ENCODE data around the gene PDE2A. TPM values are rescaled to one million over a fixed set of nuclear protein-coding genes. Genes with fewer than 3 reads are reported as not detected.

The PDE2A gene
- total and polyA plus RNA-seq, 2 experiments from 2014 or later: 0.60 to 2.2 TPM

- TF ChIP-seq, protein P1, sequence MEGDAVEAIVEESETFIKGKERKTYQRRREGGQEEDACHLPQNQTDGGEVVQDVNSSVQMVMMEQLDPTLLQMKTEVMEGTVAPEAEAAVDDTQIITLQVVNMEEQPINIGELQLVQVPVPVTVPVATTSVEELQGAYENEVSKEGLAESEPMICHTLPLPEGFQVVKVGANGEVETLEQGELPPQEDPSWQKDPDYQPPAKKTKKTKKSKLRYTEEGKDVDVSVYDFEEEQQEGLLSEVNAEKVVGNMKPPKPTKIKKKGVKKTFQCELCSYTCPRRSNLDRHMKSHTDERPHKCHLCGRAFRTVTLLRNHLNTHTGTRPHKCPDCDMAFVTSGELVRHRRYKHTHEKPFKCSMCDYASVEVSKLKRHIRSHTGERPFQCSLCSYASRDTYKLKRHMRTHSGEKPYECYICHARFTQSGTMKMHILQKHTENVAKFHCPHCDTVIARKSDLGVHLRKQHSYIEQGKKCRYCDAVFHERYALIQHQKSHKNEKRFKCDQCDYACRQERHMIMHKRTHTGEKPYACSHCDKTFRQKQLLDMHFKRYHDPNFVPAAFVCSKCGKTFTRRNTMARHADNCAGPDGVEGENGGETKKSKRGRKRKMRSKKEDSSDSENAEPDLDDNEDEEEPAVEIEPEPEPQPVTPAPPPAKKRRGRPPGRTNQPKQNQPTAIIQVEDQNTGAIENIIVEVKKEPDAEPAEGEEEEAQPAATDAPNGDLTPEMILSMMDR (IDR thresholded peaks at IDR 0.05; ENCODE audit: poor library complexity): no peak
- TF ChIP-seq EZH2 (IDR thresholded peaks at IDR 0.05; ENCODE audit: borderline replicate concordance) (no peak), EZH2phosphoT487 (IDR thresholded peaks at IDR 0.05; ENCODE audit: low read depth, severe bottlenecking, unreplicated experiment) (no peak)
- H3K4me3 ChIP-seq: no peak overlapping the region
- H3K79me2 ChIP-seq: no peaks in the 10 kb centered on the region
- H4K20me1 ChIP-seq (ENCODE audit: insufficient read depth, poor library complexity, severe bottlenecking): no peaks in the 10 kb centered on the region
- H3K9me3 ChIP-seq (ENCODE audit: low read depth): no peaks in the 10 kb centered on the region
- no peaks in the 10 kb centered on the region for H3K27me3 ChIP-seq
- H2AFZ ChIP-seq: no peak overlapping the region
- WGBS (ENCODE audit: low lambda C conversion rate, missing lambda C conversion rate): 97% methylated on average over 9 of the region's 9 CpGs
- H3K4me1 ChIP-seq (ENCODE audit: insufficient read depth): peaks cover 4% of the 10 kb centered on the region
- H3K36me3 ChIP-seq (replicated peaks; ENCODE audit: insufficient read depth, low read depth): no peaks in the 10 kb centered on the region
- H3K4me2 ChIP-seq: no peak overlapping the region
- no peaks in the 10 kb centered on the region for H3K9me2 ChIP-seq (replicated peaks; ENCODE audit: insufficient read depth)
- H3K27ac ChIP-seq: no peak overlapping the region
- DNase-seq (ENCODE audit: low spot score): no peak
Observed at GRCh38 chr11:72707032-72707431, 32.8 kb upstream of the PDE2A start.

- WGBS (ENCODE audit: low lambda C conversion rate, missing lambda C conversion rate): 81% methylated on average over 5 of the region's 5 CpGs
- no peaks in the 10 kb centered on the region for H4K20me1 ChIP-seq (ENCODE audit: insufficient read depth, poor library complexity, severe bottlenecking)
- H3K4me1 ChIP-seq (ENCODE audit: insufficient read depth): peaks cover 4% of the 10 kb centered on the region
- no peaks in the 10 kb centered on the region for H3K36me3 ChIP-seq (replicated peaks; ENCODE audit: insufficient read depth, low read depth)
- no peak overlapping the region for H3K4me3 ChIP-seq
- TF ChIP-seq, protein P1 (IDR thresholded peaks at IDR 0.05; ENCODE audit: poor library complexity): no peak
- TF ChIP-seq EZH2 (IDR thresholded peaks at IDR 0.05; ENCODE audit: borderline replicate concordance) (no peak), EZH2phosphoT487 (IDR thresholded peaks at IDR 0.05; ENCODE audit: low read depth, severe bottlenecking, unreplicated experiment) (no peak)
- H3K9me2 ChIP-seq (replicated peaks; ENCODE audit: insufficient read depth): no peaks in the 10 kb centered on the region
- no peak overlapping the region for H3K27ac ChIP-seq
- H3K27me3 ChIP-seq: no peaks in the 10 kb centered on the region
- no peak overlapping the region for H2AFZ ChIP-seq
- no peak for DNase-seq (ENCODE audit: low spot score)
- no peaks in the 10 kb centered on the region for H3K79me2 ChIP-seq
- no peak overlapping the region for H3K4me2 ChIP-seq
- no peaks in the 10 kb centered on the region for H3K9me3 ChIP-seq (ENCODE audit: low read depth)
Observed at GRCh38 chr11:72706579-72706978, 32.4 kb upstream of the PDE2A start.

- peaks cover 4% of the 10 kb centered on the region for H3K4me1 ChIP-seq (ENCODE audit: insufficient read depth)
- no peak overlapping the region for H2AFZ ChIP-seq
- H3K27me3 ChIP-seq: no peaks in the 10 kb centered on the region
- H3K36me3 ChIP-seq (replicated peaks; ENCODE audit: insufficient read depth, low read depth): no peaks in the 10 kb centered on the region
- H3K27ac ChIP-seq: no peak overlapping the region
- 77% methylated on average over 12 of the region's 12 CpGs for WGBS (ENCODE audit: low lambda C conversion rate, missing lambda C conversion rate)
- TF ChIP-seq EZH2phosphoT487 (IDR thresholded peaks at IDR 0.05; ENCODE audit: low read depth, severe bottlenecking, unreplicated experiment): no peak
- H3K4me2 ChIP-seq: no peak overlapping the region
- no peak for DNase-seq (ENCODE audit: low spot score)
- H3K79me2 ChIP-seq: no peaks in the 10 kb centered on the region
- no peaks in the 10 kb centered on the region for H3K9me3 ChIP-seq (ENCODE audit: low read depth)
- H4K20me1 ChIP-seq (ENCODE audit: insufficient read depth, poor library complexity, severe bottlenecking): no peaks in the 10 kb centered on the region
- H3K9me2 ChIP-seq (replicated peaks; ENCODE audit: insufficient read depth): no peaks in the 10 kb centered on the region
- H3K4me3 ChIP-seq: no peak overlapping the region
Observed at GRCh38 chr11:72705442-72706365, 31.5 kb upstream of the PDE2A start.

GRCh38 chr11:72704783-72705265 is 30.6 kb upstream of the PDE2A start:
- H3K36me3 ChIP-seq (replicated peaks; ENCODE audit: insufficient read depth, low read depth): no peaks in the 10 kb centered on the region
- no peak for DNase-seq (ENCODE audit: low spot score)

More at GRCh38 chr11:72704783-72705265, 30.6 kb upstream of the PDE2A start:
- no peaks in the 10 kb centered on the region for H4K20me1 ChIP-seq (ENCODE audit: insufficient read depth, poor library complexity, severe bottlenecking)
- H3K4me1 ChIP-seq (ENCODE audit: insufficient read depth): peaks cover 4% of the 10 kb centered on the region
- H3K27me3 ChIP-seq: no peaks in the 10 kb centered on the region
- H3K27ac ChIP-seq: no peak overlapping the region
- no peak overlapping the region for H3K4me3 ChIP-seq
- no peak overlapping the region for H3K4me2 ChIP-seq
- no peaks in the 10 kb centered on the region for H3K9me2 ChIP-seq (replicated peaks; ENCODE audit: insufficient read depth)
- no peaks in the 10 kb centered on the region for H3K9me3 ChIP-seq (ENCODE audit: low read depth)
- TF ChIP-seq EZH2 (IDR thresholded peaks at IDR 0.05; ENCODE audit: borderline replicate concordance): no peak
- TF ChIP-seq, protein P1 (IDR thresholded peaks at IDR 0.05; ENCODE audit: poor library complexity): no peak
- no peak for TF ChIP-seq EZH2phosphoT487 (IDR thresholded peaks at IDR 0.05; ENCODE audit: low read depth, severe bottlenecking, unreplicated experiment)
- H2AFZ ChIP-seq: no peak overlapping the region
- H3K79me2 ChIP-seq: no peaks in the 10 kb centered on the region
- 64% methylated on average over 4 of the region's 4 CpGs for WGBS (ENCODE audit: low lambda C conversion rate, missing lambda C conversion rate)
